ENCODE data around the gene MARS1.
"Not testable (repeated sequence)": the region's sequence is repeated elsewhere in the genome, so short reads cannot be mapped to it uniquely, and the experiment has no call there.

MARS1 gene

GRCh38 chr12:57495051-57495701 is 7.3 kb downstream of the MARS1 start:
- DNase-seq (ENCODE audit: low read depth): not testable (repeated sequence)

DNA sequence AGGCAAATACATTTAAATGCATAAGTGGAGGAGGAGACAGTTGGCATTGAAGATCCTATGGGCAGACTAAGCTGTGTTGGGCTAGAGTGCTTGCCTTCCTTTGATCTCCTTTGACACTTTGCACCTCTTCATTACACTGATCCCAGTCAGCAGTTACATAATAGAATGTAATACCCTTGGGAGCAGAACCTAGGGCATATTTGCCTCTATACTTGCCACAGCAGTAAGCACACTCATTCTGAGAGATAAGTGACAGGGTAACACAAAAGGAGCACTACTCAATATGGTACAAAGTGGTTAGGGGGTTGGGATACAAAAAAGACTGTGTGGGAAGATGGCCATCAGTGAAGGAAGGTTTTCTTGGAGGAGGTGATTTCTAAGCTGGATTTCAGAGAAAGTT is 9.0 kb downstream of the MARS1 start:
- DNase-seq (ENCODE audit: low read depth): no peak

DNA sequence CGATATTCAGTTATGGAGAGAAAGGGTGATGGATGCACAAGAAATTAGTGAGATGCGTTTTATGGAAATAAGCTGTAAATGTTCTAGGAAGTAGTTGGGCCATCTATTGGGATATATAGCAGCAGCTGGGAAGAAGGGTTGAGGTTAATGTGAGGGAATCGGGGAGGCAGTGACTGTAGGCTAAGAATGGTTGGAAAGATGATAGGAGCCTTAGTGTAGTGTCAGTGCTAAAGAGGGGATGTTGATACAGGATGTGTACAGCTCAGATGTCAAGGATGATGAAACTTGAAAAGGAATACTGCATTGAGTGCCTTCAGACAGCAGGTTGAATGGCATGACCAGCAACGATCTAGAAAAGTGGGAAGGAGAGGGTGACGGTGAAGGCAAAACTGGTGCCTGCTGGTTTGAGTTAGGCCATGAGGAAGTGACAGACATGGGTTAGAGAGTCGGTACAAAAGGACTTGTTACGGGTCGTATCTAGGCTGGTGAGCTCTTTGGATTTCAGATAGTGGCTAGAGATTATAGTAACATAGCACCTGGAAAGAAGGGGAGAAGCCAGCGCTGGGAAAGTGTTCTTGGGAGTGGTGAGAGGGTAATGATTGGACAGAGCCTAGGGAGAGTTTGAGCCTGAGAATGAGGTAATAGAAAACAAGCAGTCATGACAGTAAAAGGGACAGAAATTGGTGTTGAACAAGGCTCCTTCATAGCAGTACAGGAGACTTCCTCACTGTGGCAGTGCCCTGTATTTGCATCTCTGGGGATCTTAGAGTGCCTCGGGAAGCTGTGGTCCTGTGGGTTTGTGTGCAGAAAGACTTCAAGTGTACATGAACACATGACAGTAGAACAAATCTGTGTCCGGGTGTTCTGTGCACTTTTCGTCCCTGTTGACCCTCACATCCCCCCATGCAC is 9.6 kb downstream of the MARS1 start:
- no peak for DNase-seq (ENCODE audit: low read depth)

- DNase-seq (ENCODE audit: low read depth): no peak
These were observed 10.2 kb downstream of the MARS1 start for GRCh38 chr12:57498132-57498502.

GRCh38 chr12:57498571-57498970 is 10.7 kb downstream of the MARS1 start:
- DNase-seq (ENCODE audit: low read depth): no peak

GRCh38 chr12:57500213-57500612 is 12.3 kb downstream of the MARS1 start:
- DNase-seq (ENCODE audit: low read depth): no peak

DNA sequence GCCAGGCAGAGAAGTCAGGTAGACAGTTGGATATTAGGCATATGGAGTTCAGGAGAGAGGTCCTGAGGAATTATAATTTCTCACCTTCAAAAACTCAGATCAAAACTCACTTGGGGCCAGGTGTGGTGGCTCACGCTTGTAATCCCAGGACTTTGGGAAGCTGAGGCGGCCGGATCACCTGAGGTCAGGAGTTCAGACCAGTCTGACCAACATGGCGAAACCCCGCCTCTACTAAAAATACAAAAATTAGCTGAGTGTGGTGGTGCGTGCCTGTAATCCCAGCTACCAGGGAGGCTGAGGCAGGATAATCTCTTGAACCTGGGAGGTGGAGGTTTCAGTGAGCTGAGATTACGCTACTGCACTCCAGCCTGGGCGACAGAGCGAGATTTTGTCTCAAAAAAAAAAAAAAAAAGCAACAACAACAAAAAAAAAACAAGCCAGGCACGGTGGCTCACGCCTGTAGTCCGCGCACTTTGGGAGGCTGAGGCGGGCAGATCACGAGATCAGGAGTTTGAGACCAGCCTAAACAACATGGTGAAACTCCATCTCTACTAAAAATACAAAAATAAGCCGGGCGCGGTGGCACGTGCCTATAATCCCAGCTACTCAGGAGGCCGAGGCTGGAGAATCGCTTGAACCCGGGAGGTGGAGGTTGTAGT is 14.6 kb downstream of the MARS1 start:
- DNase-seq (ENCODE audit: low read depth): not testable (repeated sequence)

- DNase-seq (ENCODE audit: low read depth): not testable (repeated sequence)
These were observed 18.7 kb downstream of the MARS1 start for GRCh38 chr12:57506541-57506940.

GRCh38 chr12:57507796-57508195 is 19.9 kb downstream of the MARS1 start:
- not testable (repeated sequence) for DNase-seq (ENCODE audit: low read depth)

DNA sequence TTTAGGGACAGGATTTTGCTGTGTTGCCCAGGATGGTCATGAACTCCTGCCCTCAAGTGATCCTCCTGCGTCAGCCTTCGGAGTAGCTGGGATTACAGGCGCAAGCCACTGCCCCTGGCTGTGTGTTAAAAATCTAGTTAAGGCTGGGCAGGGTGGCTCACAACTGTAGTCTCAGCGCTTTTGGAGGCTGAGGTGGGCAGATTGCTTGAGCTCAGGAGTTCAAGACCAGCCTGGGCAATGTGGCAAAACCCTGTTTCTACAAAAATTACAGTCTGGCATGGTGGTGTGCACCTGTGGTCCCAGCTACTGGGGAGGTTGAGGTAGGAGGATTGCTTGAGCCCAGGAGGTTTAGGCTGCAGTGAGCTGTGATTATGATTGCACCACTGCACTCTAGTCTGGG is 23.3 kb downstream of the MARS1 start:
- no peak for DNase-seq (ENCODE audit: low read depth)

DNA sequence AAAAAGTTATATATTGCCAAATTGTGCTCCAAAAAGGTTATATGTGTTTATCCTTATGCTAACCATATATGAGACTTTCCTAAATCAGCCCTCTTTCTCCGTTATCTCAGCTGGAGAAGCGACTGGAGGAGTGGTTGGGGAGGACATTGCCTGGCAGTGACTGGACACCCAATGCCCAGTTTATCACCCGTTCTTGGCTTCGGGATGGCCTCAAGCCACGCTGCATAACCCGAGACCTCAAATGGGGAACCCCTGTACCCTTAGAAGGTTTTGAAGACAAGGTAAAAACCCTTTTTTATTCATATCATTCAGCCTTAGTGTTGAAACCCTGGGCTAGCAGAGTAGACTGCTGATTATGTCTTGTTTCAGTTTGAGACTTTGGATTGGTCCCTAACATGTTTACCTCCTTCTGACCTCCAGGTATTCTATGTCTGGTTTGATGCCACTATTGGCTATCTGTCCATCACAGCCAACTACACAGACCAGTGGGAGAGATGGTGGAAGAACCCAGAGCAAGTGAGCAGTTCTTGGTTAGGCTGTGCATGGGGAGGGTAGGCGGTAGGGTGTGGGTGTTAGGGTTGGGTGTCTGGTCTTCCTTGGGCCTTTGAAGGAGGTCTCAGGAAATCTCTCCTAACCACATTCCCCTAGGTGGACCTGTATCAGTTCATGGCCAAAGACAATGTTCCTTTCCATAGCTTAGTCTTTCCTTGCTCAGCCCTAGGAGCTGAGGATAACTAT is 23.9 kb downstream of the MARS1 start:
- no peak for DNase-seq (ENCODE audit: low read depth)

DNA sequence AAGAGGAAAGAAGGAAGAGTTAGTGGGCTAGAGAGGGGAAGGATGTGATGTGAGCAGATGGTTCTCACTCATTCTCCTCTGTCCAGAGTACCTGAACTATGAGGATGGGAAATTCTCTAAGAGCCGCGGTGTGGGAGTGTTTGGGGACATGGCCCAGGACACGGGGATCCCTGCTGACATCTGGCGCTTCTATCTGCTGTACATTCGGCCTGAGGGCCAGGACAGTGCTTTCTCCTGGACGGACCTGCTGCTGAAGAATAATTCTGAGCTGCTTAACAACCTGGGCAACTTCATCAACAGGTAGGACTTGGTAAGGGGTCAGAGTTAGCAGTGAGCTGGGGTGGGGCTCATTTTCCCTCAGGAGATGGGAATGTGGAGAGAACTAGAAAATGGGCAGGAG is 24.8 kb downstream of the MARS1 start:
- no peak for DNase-seq (ENCODE audit: low read depth)

DNA sequence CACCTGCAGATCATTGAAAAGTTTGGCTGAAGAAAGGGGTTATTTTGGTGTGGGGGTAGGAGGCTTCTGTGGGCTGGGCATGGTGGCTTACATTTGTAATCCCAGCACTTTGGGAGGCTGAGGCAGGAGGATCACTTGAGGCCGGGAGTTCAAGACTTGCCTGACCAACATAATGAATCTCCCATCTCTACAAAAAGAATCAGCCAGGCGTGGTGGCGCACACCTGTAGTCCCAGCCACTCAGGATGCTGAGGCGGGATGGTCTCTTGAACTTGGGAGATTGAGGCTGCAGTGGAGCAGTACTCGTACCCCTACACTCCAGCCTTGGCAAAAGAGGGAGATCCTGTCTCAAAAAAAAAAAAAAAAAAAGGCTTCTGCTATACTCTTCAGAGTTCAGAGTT is 25.4 kb downstream of the MARS1 start:
- no peak for DNase-seq (ENCODE audit: low read depth)

GRCh38 chr12:57513677-57514076 is 25.8 kb downstream of the MARS1 start:
- not testable (repeated sequence) for DNase-seq (ENCODE audit: low read depth)

- not testable (repeated sequence) for DNase-seq (ENCODE audit: low read depth)
These were observed 26.4 kb downstream of the MARS1 start for GRCh38 chr12:57514246-57514645.

DNA sequence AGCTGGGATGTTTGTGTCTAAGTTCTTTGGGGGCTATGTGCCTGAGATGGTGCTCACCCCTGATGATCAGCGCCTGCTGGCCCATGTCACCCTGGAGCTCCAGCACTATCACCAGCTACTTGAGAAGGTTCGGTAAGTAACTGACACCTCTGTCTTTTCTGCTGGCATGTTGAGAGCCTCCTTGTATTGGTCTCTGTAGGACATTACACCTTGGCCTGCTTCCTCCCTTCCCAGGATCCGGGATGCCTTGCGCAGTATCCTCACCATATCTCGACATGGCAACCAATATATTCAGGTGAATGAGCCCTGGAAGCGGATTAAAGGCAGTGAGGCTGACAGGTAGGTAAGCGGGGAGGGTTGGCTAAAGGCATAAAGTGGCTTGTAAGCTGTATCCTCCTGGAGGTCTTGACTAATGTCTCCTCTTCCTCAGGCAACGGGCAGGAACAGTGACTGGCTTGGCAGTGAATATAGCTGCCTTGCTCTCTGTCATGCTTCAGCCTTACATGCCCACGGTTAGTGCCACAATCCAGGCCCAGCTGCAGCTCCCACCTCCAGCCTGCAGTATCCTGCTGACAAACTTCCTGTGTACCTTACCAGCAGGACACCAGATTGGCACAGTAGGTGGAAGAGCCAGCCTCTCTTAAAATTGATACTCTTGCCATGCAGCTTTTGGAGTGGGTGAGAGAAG is 27.0 kb downstream of the MARS1 start:
- DNase-seq (ENCODE audit: low read depth): no peak

DNA sequence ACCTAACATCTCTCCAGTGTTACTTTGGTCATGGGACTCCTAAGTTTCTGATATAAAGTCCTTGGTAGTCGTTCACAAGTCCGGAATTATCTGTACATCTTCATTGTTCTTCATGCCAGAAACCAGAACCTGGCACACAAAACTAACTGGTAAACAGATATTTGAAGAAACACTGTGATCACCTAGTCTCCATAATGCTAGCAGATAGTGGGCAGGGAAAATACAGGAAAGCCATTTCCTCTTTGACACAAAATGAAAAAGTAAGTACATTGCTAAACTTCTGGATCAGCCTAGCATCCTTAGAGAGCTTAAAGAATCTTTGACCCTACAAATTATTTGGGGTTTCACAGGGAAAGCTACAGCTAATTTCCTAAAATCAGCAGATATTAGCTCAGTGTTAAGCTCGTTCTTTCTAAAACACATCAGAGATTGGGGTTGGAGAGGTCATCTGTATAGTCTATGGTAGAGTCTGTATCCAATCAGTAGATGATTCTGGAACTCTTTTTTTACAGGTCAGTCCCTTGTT is 27.6 kb downstream of the MARS1 start:
- no peak for DNase-seq (ENCODE audit: low read depth)

DNA sequence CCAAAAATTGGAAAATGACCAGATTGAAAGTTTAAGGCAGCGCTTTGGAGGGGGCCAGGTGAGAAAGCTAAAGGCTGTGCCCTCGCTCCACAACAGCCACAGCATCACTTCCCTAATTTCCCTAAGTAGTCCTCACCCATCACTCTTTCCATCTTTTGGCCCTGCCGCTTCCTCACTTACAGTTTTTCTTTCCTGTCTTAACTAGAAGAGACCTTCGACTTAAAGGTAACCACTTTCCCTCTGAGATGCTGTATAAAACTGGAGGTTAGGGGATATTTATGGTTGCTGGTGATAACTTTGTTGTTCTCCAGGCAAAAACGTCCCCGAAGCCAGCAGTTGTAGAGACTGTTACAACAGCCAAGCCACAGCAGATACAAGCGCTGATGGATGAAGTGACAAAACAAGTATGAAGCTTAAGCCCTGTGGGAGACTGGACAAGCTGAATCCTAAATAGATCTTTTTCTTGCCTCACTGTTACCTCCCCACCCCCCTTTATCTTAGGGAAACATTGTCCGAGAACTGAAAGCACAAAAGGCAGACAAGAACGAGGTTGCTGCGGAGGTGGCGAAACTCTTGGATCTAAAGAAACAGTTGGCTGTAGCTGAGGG is 28.2 kb downstream of the MARS1 start:
- DNase-seq (ENCODE audit: low read depth): no peak

GRCh38 chr12:57516617-57517153 is 28.8 kb downstream of the MARS1 start:
- no peak for DNase-seq (ENCODE audit: low read depth)

DNA sequence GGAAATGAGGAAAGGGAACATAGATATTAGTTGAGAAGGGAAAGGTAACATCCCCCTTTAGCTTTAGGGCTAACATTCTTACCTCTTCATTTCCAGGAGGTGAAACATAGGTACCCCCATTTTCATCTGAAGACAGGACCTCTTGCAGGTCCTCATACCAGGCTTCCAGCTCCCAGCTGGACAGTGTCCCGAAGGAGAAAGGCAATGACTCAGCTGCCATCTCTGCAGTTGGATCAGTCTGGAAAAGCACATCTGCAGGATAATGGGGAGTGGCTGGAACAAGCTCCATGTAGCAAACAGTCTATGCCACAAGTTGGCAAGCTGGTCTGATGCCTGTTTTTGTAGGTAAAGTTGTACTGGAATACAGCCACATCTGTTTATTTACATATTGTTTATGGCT is 29.3 kb downstream of the MARS1 start:
- no peak for DNase-seq (ENCODE audit: low read depth)

DNA sequence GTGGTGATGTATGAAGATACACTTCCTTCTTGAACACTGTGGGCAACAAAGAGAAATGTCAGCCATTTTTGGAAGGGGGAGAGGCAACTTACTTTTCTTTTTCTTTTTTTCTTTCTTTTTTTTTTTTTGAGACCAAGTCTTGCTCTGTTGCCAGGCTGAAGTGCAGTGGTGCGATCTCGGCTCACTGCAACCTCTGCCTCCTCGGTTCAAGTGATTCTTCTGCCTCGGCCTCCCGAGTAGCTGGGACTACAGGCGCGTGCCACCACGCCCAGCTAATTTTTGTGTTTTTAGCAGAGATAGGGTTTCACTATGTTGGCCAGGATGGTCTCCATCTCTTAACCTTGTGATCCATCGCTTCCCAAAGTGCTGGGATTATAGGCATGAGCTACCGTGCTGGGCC is 29.9 kb downstream of the MARS1 start:
- not testable (repeated sequence) for DNase-seq (ENCODE audit: low read depth)

Measured in stimulated activated CD4-positive, alpha-beta T cell treated with anti-CD3 and anti-CD28 coated beads, Interleukin-2, amount 100 ng/mL, for 4 hours (primary cell).